ENCODE measurements around the gene GLT1D1.

Gene GLT1D1

GRCh38 chr12:128983371-128983770 is 130.1 kb downstream of the GLT1D1 start:
- Histone ChIP-seq H3K9me3 (ENCODE audit: control insufficient read depth, insufficient read depth, low read length) (no peaks in the 10 kb centered on the region), H3K27me3 (ENCODE audit: control insufficient read depth, insufficient read depth, low read length) (no peaks in the 10 kb centered on the region), H3K9ac (ENCODE audit: low read depth, low read length) (no peak overlapping the region), H3K36me3 (ENCODE audit: control insufficient read depth, insufficient read depth, low read length) (no peaks in the 10 kb centered on the region), H3K4me1 (ENCODE audit: control insufficient read depth, insufficient read depth, low read length) (peaks cover 25% of the 10 kb centered on the region), H3K4me3 (ENCODE audit: low read depth, low read length) (no peak overlapping the region), H3K27ac (ENCODE audit: low read depth, low read length) (no peak overlapping the region)

GRCh38 chr12:128986957-128987356 is 133.7 kb downstream of the GLT1D1 start:
- H3K27me3 ChIP-seq (ENCODE audit: control insufficient read depth, insufficient read depth, low read length): no peaks in the 10 kb centered on the region
- H3K4me1 ChIP-seq (ENCODE audit: control insufficient read depth, insufficient read depth, low read length): peaks cover 10% of the 10 kb centered on the region; the same call in 1 of the 2 replicates
- no peaks in the 10 kb centered on the region for H3K36me3 ChIP-seq (ENCODE audit: control insufficient read depth, insufficient read depth, low read length)
- H3K4me3 ChIP-seq (ENCODE audit: low read depth, low read length): no peak overlapping the region
- no peaks in the 10 kb centered on the region for H3K9me3 ChIP-seq (ENCODE audit: control insufficient read depth, insufficient read depth, low read length)
- no peak overlapping the region for H3K9ac ChIP-seq (ENCODE audit: low read depth, low read length)
- no peak overlapping the region for H3K27ac ChIP-seq (ENCODE audit: low read depth, low read length)

GRCh38 chr12:128989287-128989686 is 136.0 kb downstream of the GLT1D1 start:
- no peak overlapping the region for H3K27ac ChIP-seq (ENCODE audit: low read depth, low read length)

GRCh38 chr12:128991716-128992115 is 138.4 kb downstream of the GLT1D1 start:
- Histone ChIP-seq H3K4me3 (ENCODE audit: low read depth, low read length) (no peak overlapping the region), H3K27ac (ENCODE audit: low read depth, low read length) (no peak overlapping the region), H3K27me3 (ENCODE audit: control insufficient read depth, insufficient read depth, low read length) (no peaks in the 10 kb centered on the region), H3K9me3 (ENCODE audit: control insufficient read depth, insufficient read depth, low read length) (no peaks in the 10 kb centered on the region), H3K9ac (ENCODE audit: low read depth, low read length) (no peak overlapping the region), H3K36me3 (ENCODE audit: control insufficient read depth, insufficient read depth, low read length) (no peaks in the 10 kb centered on the region), H3K4me1 (ENCODE audit: control insufficient read depth, insufficient read depth, low read length) (peaks cover 6% of the 10 kb centered on the region; the same call in 1 of the 2 replicates)

More at GRCh38 chr12:128989287-128989686, 136.0 kb downstream of the GLT1D1 start:
- no peak overlapping the region for H3K9ac ChIP-seq (ENCODE audit: low read depth, low read length)
- no peaks in the 10 kb centered on the region for H3K36me3 ChIP-seq (ENCODE audit: control insufficient read depth, insufficient read depth, low read length)
- no peak overlapping the region for H3K4me3 ChIP-seq (ENCODE audit: low read depth, low read length)
- H3K27me3 ChIP-seq (ENCODE audit: control insufficient read depth, insufficient read depth, low read length): no peaks in the 10 kb centered on the region
- H3K9me3 ChIP-seq (ENCODE audit: control insufficient read depth, insufficient read depth, low read length): no peaks in the 10 kb centered on the region
- H3K4me1 ChIP-seq (ENCODE audit: control insufficient read depth, insufficient read depth, low read length): peaks cover 6% of the 10 kb centered on the region; the same call in 1 of the 2 replicates

GRCh38 chr12:128992116-128992515 is 138.8 kb downstream of the GLT1D1 start:
- H3K9ac ChIP-seq (ENCODE audit: low read depth, low read length): no peak overlapping the region
- no peaks in the 10 kb centered on the region for H3K9me3 ChIP-seq (ENCODE audit: control insufficient read depth, insufficient read depth, low read length)
- H3K27ac ChIP-seq (ENCODE audit: low read depth, low read length): no peak overlapping the region
- H3K4me3 ChIP-seq (ENCODE audit: low read depth, low read length): no peak overlapping the region
- H3K36me3 ChIP-seq (ENCODE audit: control insufficient read depth, insufficient read depth, low read length): no peaks in the 10 kb centered on the region
- no peaks in the 10 kb centered on the region for H3K27me3 ChIP-seq (ENCODE audit: control insufficient read depth, insufficient read depth, low read length)
- H3K4me1 ChIP-seq (ENCODE audit: control insufficient read depth, insufficient read depth, low read length): peaks cover 6% of the 10 kb centered on the region; the same call in 1 of the 2 replicates

- H3K4me1 ChIP-seq (ENCODE audit: control insufficient read depth, insufficient read depth, low read length): peaks cover 2% of the 10 kb centered on the region; the same call in 1 of the 2 replicates
Observed at GRCh38 chr12:128992550-128992949, 139.3 kb downstream of the GLT1D1 start.

GRCh38 chr12:128994856-128995255 is 141.6 kb downstream of the GLT1D1 start:
- H3K27me3 ChIP-seq (ENCODE audit: control insufficient read depth, insufficient read depth, low read length): no peaks in the 10 kb centered on the region
- H3K36me3 ChIP-seq (ENCODE audit: control insufficient read depth, insufficient read depth, low read length): no peaks in the 10 kb centered on the region
- no peaks in the 10 kb centered on the region for H3K4me1 ChIP-seq (ENCODE audit: control insufficient read depth, insufficient read depth, low read length)
- no peak overlapping the region for H3K4me3 ChIP-seq (ENCODE audit: low read depth, low read length)
- no peaks in the 10 kb centered on the region for H3K9me3 ChIP-seq (ENCODE audit: control insufficient read depth, insufficient read depth, low read length)
- H3K27ac ChIP-seq (ENCODE audit: low read depth, low read length): no peak overlapping the region
- no peak overlapping the region for H3K9ac ChIP-seq (ENCODE audit: low read depth, low read length)

More at GRCh38 chr12:128992550-128992949, 139.3 kb downstream of the GLT1D1 start:
- H3K27ac ChIP-seq (ENCODE audit: low read depth, low read length): no peak overlapping the region
- H3K36me3 ChIP-seq (ENCODE audit: control insufficient read depth, insufficient read depth, low read length): no peaks in the 10 kb centered on the region
- no peaks in the 10 kb centered on the region for H3K9me3 ChIP-seq (ENCODE audit: control insufficient read depth, insufficient read depth, low read length)
- H3K4me3 ChIP-seq (ENCODE audit: low read depth, low read length): no peak overlapping the region
- H3K9ac ChIP-seq (ENCODE audit: low read depth, low read length): no peak overlapping the region
- no peaks in the 10 kb centered on the region for H3K27me3 ChIP-seq (ENCODE audit: control insufficient read depth, insufficient read depth, low read length)

GRCh38 chr12:128995619-128996018 is 142.3 kb downstream of the GLT1D1 start:
- H3K4me3 ChIP-seq (ENCODE audit: low read depth, low read length): no peak overlapping the region
- no peak overlapping the region for H3K9ac ChIP-seq (ENCODE audit: low read depth, low read length)
- no peak overlapping the region for H3K27ac ChIP-seq (ENCODE audit: low read depth, low read length)
- no peaks in the 10 kb centered on the region for H3K4me1 ChIP-seq (ENCODE audit: control insufficient read depth, insufficient read depth, low read length)
- H3K36me3 ChIP-seq (ENCODE audit: control insufficient read depth, insufficient read depth, low read length): no peaks in the 10 kb centered on the region
- H3K27me3 ChIP-seq (ENCODE audit: control insufficient read depth, insufficient read depth, low read length): no peaks in the 10 kb centered on the region
- no peaks in the 10 kb centered on the region for H3K9me3 ChIP-seq (ENCODE audit: control insufficient read depth, insufficient read depth, low read length)

GRCh38 chr12:129001826-129002225 is 148.5 kb downstream of the GLT1D1 start:
- no peaks in the 10 kb centered on the region for H3K27me3 ChIP-seq (ENCODE audit: control insufficient read depth, insufficient read depth, low read length)
- no peaks in the 10 kb centered on the region for H3K36me3 ChIP-seq (ENCODE audit: control insufficient read depth, insufficient read depth, low read length)
- H3K9ac ChIP-seq (ENCODE audit: low read depth, low read length): no peak overlapping the region
- H3K27ac ChIP-seq (ENCODE audit: low read depth, low read length): no peak overlapping the region
- H3K9me3 ChIP-seq (ENCODE audit: control insufficient read depth, insufficient read depth, low read length): no peaks in the 10 kb centered on the region
- no peaks in the 10 kb centered on the region for H3K4me1 ChIP-seq (ENCODE audit: control insufficient read depth, insufficient read depth, low read length)
- H3K4me3 ChIP-seq (ENCODE audit: low read depth, low read length): no peak overlapping the region

- no peaks in the 10 kb centered on the region for H3K9me3 ChIP-seq (ENCODE audit: control insufficient read depth, insufficient read depth, low read length)
Observed at GRCh38 chr12:129002427-129002826, 149.1 kb downstream of the GLT1D1 start.

GRCh38 chr12:129005416-129005815 is 152.1 kb downstream of the GLT1D1 start:
- no peaks in the 10 kb centered on the region for H3K27me3 ChIP-seq (ENCODE audit: control insufficient read depth, insufficient read depth, low read length)
- no peak overlapping the region for H3K9ac ChIP-seq (ENCODE audit: low read depth, low read length)
- no peak overlapping the region for H3K4me3 ChIP-seq (ENCODE audit: low read depth, low read length)
- H3K36me3 ChIP-seq (ENCODE audit: control insufficient read depth, insufficient read depth, low read length): no peaks in the 10 kb centered on the region
- no peaks in the 10 kb centered on the region for H3K4me1 ChIP-seq (ENCODE audit: control insufficient read depth, insufficient read depth, low read length)
- no peaks in the 10 kb centered on the region for H3K9me3 ChIP-seq (ENCODE audit: control insufficient read depth, insufficient read depth, low read length)
- H3K27ac ChIP-seq (ENCODE audit: low read depth, low read length): no peak overlapping the region

More at GRCh38 chr12:129002427-129002826, 149.1 kb downstream of the GLT1D1 start:
- Histone ChIP-seq H3K4me3 (ENCODE audit: low read depth, low read length) (no peak overlapping the region), H3K9ac (ENCODE audit: low read depth, low read length) (no peak overlapping the region), H3K27me3 (ENCODE audit: control insufficient read depth, insufficient read depth, low read length) (no peaks in the 10 kb centered on the region), H3K27ac (ENCODE audit: low read depth, low read length) (no peak overlapping the region), H3K36me3 (ENCODE audit: control insufficient read depth, insufficient read depth, low read length) (no peaks in the 10 kb centered on the region), H3K4me1 (ENCODE audit: control insufficient read depth, insufficient read depth, low read length) (no peaks in the 10 kb centered on the region)
